ENCODE measurements around the gene UCK1. TPM values are rescaled to one million over a fixed set of nuclear protein-coding genes. Genes with fewer than 3 reads are reported as not detected.

UCK1 gene
- total RNA-seq, 1 donor from 2014 or later, result 32.4 TPM

- Mint-ChIP-seq H3K36me3 (ENCODE audit: insufficient read depth) (peaks cover 8% of the 10 kb centered on the region), H3K27ac (no peak overlapping the region), H3K4me3 (ENCODE audit: low read depth) (no peak overlapping the region), H3K27me3 (no peaks in the 10 kb centered on the region), H3K9me3 (ENCODE audit: low read depth) (no peaks in the 10 kb centered on the region), H3K4me1 (ENCODE audit: low read depth) (no peaks in the 10 kb centered on the region)
- no peak for DNase-seq (ENCODE audit: low spot score, unreplicated experiment)
- TF ChIP-seq CTCF (IDR thresholded peaks at IDR 0.05; ENCODE audit: unreplicated experiment), result no peak
Measured at GRCh38 chr9:131523451-131524435, 7.3 kb downstream of the UCK1 start.

- no peak for TF ChIP-seq CTCF (IDR thresholded peaks at IDR 0.05; ENCODE audit: unreplicated experiment)
- no peak for DNase-seq (ENCODE audit: low spot score, unreplicated experiment)
- no peaks in the 10 kb centered on the region for H3K9me3 Mint-ChIP-seq (ENCODE audit: low read depth)
- H3K4me3 Mint-ChIP-seq (ENCODE audit: low read depth), result no peak overlapping the region
- peaks cover 13% of the 10 kb centered on the region for H3K36me3 Mint-ChIP-seq (ENCODE audit: insufficient read depth)
- H3K27me3 Mint-ChIP-seq, result no peaks in the 10 kb centered on the region
- H3K4me1 Mint-ChIP-seq (ENCODE audit: low read depth), result no peaks in the 10 kb centered on the region
- no peak overlapping the region for H3K27ac Mint-ChIP-seq
Measured at GRCh38 chr9:131523086-131523388, 8.0 kb downstream of the UCK1 start.

- peaks cover 18% of the 10 kb centered on the region for H3K36me3 Mint-ChIP-seq (ENCODE audit: insufficient read depth)
- H3K27me3 Mint-ChIP-seq, result no peaks in the 10 kb centered on the region
- no peak overlapping the region for H3K27ac Mint-ChIP-seq
- DNase-seq (ENCODE audit: low spot score, unreplicated experiment), result no peak
- no peaks in the 10 kb centered on the region for H3K4me1 Mint-ChIP-seq (ENCODE audit: low read depth)
- H3K9me3 Mint-ChIP-seq (ENCODE audit: low read depth), result no peaks in the 10 kb centered on the region
- TF ChIP-seq CTCF (IDR thresholded peaks at IDR 0.05; ENCODE audit: unreplicated experiment), result no peak
- no peak overlapping the region for H3K4me3 Mint-ChIP-seq (ENCODE audit: low read depth)
Measured at GRCh38 chr9:131522257-131523085, 8.6 kb downstream of the UCK1 start.

GRCh38 chr9:131521822-131522221 is 9.2 kb downstream of the UCK1 start:
- Mint-ChIP-seq H3K27me3 (no peaks in the 10 kb centered on the region), H3K27ac (no peak overlapping the region), H3K9me3 (ENCODE audit: low read depth) (no peaks in the 10 kb centered on the region), H3K4me3 (ENCODE audit: low read depth) (no peak overlapping the region), H3K4me1 (ENCODE audit: low read depth) (no peaks in the 10 kb centered on the region), H3K36me3 (ENCODE audit: insufficient read depth) (peaks cover 18% of the 10 kb centered on the region)
- TF ChIP-seq CTCF (IDR thresholded peaks at IDR 0.05; ENCODE audit: unreplicated experiment), result no peak
- no peak for DNase-seq (ENCODE audit: low spot score, unreplicated experiment)

- Mint-ChIP-seq H3K27me3 (no peaks in the 10 kb centered on the region), H3K36me3 (ENCODE audit: insufficient read depth) (peaks cover 14% of the 10 kb centered on the region), H3K27ac (no peak overlapping the region), H3K4me1 (ENCODE audit: low read depth) (no peaks in the 10 kb centered on the region), H3K9me3 (ENCODE audit: low read depth) (no peaks in the 10 kb centered on the region), H3K4me3 (ENCODE audit: low read depth) (no peak overlapping the region)
- no peak for TF ChIP-seq CTCF (IDR thresholded peaks at IDR 0.05; ENCODE audit: unreplicated experiment)
- DNase-seq (ENCODE audit: low spot score, unreplicated experiment), result no peak
Measured at GRCh38 chr9:131521203-131521602, 9.9 kb downstream of the UCK1 start.

All from progenitor cell of endocrine pancreas (in vitro differentiated cells).